DMS53 treated with DMSO at 0.1 percent for 48 hours (cell line): ENCODE results near the gene ARID1B.
A peak's percentile ranks its signal among the peaks of the same experiment; 100 is the strongest.
"Not testable (repeated sequence)": the region's sequence is repeated elsewhere in the genome, so short reads cannot be mapped to it uniquely, and the experiment has no call there.

Source experiments
- DNase-seq: peaks from one replicate; lab custom pipeline; 2025; ENCODE audit not compliant: unreplicated experiment; lab: John Stamatoyannopoulos, UW

The ARID1B gene

DNA sequence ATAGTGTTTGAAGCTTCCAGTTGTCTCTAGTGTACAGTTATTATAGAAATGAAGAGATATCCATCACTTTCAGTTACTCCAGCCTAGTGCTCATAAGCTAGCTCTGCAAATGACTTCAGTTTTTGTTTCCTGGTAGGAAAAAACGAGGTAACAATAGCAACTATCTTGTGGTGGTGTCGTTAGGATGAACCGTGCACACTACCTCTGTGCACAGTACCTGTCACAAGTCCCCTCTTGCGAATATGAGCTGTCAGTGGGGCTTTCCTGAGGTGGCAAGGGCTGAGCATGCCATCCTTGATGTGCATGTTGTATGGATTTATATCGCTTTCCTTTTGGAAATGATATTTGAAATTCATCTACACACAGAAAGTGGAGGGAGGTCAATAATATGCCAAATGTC lies 151.8 kb downstream of the ARID1B start:
- DNase-seq, result no peak

DNA sequence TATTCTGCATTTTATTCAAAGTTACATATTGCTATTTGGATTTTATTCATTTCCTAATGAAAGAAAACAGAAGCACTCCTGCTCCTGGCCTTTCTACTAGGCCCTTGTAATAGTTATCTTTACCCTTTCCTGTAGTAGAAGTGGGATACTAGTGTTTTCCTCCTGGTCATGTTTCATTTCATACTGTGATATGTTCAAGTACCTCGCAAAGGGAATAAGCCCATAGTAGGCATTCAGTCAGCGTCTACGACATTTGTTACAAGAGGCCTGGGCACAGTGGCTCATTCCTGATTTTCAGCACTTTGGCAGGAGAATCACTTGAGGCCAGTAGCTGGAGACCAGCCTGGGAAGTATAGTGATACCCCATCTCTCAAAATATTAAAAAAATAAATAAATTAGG lies 154.1 kb downstream of the ARID1B start:
- no peak for DNase-seq

DNA sequence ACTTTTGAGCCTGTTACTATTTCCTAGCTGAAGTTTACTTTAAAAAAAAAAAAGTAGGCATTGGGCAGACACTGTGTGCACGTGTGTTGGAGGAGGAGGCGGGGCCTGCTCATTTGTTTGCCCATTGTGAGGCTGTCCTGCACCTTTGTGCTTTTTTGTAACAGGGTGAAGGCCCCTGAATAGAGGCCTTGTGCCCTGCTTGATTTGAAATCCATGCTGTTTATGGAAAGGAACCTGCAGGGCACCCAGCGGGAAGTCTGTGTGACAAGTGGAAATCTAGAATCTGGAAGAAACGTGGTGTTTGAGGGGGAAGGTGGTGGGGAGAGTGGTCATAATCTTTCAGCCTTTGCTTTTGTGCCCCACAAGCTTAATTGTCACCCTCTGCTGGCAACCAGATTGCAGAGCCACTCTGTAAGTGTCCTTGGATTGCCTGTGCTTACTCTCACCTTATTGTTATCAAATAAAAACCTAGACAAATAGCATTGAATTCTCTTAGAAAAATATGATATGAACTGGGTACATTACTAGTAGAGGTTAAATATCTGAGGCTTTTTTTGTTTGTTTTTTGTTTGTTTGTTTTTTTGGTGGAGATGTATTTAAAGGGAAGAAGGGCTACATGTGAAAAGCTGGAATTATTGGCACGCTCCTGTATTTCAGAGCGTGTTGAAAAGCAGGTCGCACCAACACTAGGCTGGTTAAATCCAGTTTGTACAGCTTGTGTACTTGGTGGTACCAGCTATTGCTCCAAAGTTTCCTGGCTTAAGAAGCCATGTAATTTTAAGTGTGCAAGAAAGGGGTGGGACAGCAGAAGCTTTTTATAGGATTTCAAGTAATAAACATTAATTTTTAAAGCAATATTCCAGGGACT lies 156.3 kb downstream of the ARID1B start:
- peak; percentile 63 for DNase-seq

DNA sequence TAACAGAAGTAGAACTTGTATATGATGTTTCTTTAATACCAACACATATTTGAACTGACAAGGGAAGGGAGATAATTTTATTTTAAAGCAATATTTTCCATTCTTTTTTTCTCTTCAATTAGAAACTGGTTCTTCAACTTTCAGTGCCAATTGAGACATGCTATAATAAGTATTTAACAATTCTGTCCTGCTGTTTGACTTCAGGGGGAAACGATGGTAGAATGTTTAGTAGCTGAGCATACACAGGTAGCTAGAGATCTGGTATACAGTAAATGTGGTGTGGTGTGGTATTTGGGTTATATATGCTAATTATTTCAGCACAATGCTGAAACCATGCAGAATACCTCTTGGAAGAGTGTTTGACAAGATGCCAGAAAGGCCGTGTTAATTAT lies 156.9 kb downstream of the ARID1B start:
- DNase-seq, result peak; percentile 18

DNA sequence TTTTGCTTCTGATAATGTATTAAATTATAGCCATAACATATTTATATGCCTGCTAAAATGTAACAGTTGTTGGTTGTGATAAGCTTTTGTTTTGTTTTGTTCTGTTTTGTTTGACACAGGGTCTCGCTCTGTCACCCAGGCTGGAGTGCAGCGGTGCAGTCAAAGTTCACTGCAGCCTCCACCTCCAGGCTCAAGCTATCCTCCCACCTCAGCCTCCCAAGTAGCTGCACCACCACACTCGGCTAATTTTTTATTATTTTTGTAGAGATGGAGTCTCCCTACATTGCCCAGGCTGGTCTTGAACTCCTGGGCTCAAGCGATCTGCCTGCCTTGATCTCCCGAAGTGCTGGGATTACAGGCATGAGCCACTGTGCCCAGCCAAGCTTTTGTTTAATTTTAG lies 157.8 kb downstream of the ARID1B start:
- DNase-seq, result no peak

DNA sequence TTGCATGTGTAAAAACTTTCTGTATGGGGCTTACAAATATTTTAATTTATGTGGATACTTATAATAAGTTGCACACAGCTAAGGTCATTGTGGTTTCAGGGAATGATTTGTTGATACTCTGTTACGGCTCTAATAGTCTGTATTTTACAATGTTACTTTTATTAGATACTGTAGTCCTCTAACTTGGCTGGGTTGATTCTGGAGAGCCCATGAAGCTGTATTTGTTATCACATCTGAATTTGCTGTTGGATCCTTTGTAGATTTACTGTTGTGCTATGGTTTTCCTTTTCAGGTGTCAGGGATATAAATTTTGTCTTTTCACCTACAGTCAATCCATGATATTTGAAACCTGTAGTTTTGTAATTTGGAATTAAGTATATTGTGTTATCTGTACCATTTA lies 161.0 kb downstream of the ARID1B start:
- no peak for DNase-seq

DNA sequence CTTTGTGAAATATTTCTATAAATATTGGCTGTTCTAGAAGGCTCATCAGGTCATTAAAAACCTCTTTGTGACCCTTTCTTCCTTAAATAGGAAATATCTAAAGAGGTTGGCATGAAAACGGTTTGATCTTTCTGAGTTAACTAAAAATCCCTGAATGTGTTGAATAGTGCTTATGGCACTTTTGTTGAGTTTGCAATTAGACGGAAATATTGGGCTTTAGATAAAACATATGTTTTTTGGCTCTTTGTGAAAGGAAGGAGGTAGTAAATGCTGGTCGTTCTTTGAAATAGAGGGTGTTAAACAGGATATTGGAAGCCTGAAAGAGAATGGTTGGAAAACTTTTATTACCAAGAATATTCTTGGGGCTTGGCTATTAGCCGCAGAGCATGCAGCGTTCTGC lies 163.0 kb downstream of the ARID1B start:
- no peak for DNase-seq

DNA sequence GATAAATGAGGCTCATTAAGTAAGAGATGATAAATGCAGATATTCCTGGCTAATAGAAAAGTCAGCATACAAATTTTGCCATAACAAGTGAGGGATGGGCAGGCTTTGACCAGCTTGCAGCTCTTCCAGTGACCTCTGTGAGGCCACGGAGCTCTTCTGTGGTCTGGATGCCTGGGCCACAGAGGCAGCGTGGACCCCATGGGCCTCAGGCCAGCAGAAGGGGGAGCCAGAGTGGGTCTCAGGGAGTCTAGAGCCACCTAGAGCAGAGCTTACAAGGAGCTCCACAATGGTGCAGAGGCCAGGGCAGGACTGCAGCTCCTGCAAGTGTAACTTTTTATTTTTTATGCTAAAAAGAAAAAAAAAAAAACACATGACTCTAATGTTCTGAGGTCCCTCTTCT lies 165.1 kb downstream of the ARID1B start:
- DNase-seq, result no peak

DNA sequence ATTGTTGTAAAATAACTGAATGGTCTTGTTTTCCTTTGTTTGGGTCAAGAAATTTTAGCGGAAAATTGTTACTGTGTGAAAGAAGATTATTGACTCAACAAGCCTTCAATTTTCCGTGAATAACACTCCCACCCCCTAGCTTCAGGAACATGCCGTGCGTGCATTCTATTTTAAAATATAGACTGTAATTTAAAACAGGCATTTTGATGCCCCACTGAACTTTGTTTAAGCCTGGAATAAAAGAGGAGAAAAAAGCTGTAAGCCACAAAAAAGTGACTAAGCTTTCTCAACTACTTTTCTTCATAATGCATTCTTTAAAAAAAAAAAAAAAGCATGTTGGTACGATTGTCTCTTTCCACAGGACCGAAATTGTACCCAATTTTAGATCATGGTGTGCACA lies 166.0 kb downstream of the ARID1B start:
- no peak for DNase-seq

DNA sequence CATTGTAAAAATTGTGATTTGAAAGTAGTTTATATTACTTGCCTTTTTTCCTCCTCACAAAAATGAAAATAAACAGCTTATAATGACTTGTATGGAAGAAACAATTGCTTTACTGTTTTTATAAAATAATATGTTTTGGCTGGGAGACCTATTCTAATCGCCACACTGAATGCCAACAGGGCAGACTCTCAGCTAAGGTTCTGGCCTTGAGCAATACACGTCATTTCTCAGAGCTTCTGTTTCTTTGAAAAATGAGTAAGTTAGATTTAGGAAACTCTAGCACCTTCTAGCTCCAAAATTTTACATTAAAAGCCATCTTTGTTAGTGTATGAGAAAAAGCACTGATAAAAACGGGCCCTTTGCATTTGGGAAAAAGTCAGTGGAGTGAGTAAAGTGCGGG lies 166.6 kb downstream of the ARID1B start:
- no peak for DNase-seq

DNA sequence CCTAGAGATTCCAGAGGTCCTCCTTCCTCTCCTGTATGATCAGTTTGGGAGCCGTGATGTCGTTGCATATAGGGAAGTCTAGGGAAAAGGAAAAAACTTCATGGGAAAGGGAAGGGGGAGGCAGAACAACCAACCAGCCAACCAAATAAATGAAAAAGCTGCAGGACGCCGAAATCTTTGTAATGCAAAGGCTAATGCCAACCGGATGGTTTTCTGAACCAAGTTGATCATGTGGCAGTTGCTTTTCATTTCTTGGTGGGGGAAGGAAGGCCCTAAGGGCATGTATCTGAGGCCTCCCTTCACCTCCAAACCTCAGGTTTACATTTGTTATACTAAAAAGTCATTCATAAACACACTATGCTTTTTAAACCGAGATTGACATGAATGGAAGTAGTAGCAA lies 167.2 kb downstream of the ARID1B start:
- DNase-seq, result no peak

DNA sequence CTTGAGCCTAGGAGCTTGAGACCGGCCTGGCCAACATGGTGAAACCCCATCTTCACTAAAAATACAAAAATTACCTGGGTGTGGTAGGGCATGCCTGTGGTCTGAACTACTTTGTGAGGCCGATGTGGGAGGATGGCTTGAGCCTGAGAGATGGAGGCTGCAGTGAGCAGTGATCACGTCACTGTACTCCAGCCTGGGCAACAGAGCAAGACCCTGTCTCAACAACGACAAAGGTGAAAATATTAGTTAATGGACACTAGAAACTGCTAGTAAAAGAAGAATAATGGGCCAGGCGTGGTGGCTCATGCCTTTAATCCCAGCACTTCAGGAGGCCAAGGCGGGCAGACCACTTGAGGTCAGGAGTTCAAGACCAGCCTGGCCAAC lies 168.6 kb downstream of the ARID1B start:
- not testable (repeated sequence) for DNase-seq

DNA sequence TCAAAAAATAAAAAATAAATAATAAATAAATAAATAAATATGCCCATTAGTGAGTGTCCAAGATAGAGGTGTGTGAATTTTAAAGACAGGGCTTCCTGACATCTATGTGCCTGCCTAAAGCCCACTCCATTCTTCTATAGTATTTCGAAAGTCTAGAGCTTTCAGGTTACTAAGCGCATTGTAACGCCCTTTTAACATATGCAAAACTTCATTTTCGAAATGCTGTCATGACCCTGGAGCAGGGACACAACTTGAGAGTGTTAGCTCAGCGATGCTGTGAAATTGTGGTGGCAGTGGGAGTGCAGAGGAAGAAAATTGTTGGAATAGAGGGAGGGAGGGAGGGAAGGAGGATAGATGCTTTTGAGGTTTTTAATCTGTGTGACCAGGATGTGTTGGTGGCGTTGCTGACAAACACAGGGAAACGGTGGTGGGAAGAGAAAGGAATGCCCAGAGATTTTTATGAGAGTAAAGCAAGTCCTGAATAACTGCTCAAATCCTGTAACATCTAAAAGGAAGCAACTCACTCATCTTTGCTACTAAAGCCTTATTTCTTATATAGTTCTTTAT lies 169.3 kb downstream of the ARID1B start:
- DNase-seq, result no peak

DNA sequence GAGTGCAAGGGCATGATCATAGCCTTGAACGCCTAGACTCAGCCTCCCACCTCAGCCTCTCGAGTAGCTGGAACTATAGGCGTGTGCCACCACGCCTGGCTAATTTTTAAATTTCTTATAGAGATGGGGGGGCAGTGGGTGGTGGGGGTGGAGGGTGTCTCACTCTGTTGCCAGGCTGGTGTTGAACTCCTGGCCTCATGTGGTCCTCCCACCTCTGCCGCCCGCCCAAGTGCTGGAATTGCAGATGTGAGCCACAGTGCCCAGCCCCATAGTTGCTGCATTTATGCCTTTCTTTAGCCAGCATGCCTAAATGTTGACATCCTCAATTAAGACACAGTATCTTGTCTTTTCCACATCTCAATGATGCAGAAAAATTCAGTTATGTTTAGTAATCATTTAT lies 171.1 kb downstream of the ARID1B start:
- no peak for DNase-seq

DNA sequence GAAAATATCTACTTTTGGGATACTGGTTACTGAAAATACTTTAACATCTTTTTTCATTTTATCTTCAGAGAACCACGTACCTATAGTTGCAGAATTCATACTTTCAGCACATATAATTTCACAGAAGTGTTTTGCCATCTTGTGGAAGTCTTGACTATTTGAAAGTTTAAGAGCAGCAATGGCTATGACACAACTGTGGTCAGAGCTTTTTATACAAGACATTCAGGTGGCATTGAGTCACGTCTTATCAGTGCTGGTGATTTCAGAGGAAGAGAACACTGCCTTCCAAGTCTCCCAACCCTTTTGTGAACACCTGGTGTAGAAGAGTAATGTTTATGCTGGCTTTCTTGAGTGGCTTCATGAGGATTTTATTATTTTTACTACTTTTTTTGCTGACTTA lies 171.6 kb downstream of the ARID1B start:
- no peak for DNase-seq

DNA sequence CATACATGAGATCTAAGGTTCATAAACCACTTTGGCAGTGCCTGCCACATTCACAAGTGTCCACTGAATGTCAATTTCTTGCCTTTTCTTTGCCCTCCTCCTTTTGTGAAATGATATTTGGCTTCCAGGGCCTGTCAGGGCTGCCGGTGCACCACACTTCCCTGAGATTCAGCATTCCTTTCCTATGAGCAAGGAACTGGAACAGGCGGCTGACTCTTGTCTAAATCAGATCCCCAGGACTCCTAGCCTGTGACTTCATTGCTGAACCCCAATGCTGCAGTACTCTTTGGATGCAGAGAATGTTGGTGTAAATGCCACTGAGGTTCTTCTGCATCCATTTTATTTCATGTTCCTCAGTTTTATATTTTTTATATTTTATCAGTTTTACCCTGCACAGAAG lies 172.2 kb downstream of the ARID1B start:
- DNase-seq, result no peak

DNA sequence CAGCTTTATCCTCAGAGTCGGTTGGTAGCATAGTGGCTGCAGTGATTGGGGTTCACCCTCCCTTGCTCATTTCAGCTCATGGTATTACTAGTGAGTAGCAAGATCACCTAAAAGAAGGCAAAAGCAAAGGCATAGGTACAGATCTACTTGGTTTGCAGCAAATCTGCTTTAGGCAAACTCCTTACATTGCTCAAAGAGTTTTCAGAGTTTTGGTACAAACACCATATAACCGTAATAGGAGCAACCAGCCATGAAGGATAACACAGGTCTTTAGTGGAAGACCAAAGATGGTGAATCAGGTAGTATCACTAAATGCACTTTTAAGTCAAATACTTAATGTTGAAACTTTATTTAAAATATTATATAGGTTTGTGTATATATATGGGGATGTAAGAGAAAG lies 172.9 kb downstream of the ARID1B start:
- no peak for DNase-seq

DNA sequence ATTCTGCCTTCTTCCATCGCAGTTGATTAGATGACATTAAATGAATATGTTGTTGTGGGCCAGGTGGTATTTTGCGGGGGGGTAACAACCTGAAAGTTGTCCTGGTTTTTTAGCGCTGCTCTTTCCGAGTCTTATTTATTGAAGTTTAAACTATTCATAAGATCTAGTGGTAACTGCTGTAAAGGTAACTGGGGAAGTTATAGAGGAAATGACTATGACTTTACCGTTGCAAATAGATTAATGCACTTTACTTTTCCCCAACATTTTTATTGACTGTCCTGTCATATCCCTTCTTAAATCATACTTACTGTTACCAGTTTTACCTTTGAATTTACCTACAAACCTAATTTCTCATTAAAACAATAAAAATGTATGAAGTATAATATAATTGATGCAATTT lies 173.4 kb downstream of the ARID1B start:
- no peak for DNase-seq

DNA sequence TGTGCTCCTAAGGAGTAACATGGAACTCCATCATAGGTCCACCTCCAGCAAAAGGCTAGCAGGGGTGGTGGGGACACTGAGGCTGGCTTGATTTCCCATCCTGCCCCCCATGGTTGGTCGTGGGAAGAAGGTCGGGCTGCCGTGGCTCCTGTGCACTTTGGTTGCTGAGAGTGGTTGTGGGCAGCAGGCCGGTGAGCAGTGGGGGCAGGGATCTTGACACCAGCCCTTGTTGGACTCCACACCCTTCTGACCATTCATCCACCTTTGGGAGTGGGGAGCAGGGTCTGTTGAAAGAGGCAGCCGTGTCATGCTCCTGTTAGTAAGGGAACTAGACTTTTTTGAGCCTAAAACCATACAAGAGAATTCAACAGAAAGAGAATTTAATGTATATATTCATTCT lies 175.2 kb downstream of the ARID1B start:
- DNase-seq, result no peak

DNA sequence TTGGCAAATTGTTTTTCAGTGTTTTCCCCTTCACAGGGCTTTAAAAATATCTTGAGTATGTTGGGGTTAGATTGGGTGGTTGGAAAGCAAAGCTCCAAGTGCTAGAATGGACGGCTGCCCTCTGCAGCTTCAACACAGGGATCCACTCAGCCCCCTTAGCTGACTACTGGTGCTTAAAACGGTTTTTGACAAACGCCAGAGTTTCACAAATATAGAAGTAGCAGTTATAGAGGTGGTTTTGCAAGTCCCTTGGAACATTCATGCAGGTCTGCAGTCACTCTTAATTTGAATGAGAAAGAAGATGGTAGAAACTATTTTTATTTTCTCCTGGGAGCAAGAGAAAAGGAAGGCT lies 175.9 kb downstream of the ARID1B start:
- no peak for DNase-seq

DNA sequence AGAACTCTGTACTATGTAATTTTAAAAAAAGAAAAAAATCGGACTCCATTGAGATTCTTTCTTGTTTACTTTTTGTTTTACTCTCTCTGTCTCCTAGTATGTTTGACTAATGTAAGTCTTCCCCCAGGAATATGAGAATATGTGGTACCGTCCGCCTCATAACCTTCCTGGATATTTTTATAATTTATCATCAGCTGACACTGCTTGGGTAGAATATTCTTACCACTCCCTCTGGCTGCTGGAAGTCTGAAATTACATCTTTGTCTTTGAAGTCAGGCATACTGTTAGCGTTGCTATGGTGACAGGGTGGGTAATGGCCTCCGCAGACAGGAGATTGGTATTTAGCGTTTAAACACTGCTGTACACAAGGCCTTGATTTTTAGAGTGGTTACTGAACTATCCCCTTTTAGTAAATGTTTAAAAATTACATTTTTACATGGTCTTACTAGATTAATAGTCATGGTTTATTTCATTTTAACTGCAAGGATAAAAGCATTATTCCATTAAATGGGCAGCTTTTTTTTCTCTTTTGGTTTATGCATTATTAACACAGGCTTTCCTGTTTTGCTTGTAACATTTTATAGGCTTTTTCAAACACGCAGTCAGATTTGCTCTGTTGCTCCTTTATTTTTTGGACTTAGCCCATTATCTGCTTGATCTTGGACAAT lies 176.4 kb downstream of the ARID1B start:
- DNase-seq, result no peak

DNA sequence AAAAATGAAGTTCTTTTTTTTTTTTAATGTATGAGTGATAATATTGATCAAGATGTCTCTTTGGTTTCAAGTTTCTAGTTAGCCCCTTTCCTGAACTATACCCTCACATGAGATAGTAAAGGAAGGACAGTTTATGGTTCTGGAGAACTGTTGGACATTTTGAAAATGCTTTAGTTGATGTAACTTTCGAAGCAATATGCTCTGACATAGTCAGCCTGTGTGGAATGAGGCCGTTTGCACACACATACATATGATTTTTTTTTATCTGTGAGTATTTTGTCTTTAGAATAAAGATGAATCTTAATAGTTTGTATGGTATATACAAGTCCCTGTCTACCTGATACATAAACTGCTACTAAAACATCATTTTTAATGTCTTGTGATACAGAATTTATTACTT lies 177.0 kb downstream of the ARID1B start:
- no peak for DNase-seq

DNA sequence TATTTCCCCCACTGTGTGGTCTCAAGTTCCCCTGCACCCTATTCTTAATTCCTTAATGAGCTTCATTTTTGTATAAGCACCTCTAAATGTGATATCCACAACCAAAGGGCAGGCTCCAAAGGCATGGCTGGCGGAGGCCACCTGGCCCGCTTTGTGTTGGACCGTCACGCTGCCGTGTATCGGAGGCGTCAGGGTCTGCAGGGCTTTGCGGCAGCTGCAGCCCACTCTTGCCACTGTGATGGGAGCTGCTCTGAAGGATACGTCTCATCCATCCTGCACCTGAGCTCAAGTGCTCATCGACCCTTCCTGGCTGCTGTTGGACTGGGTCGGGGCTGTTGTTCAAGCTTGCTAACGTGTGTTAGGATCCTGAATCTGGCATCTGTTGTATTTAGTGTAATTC lies 177.6 kb downstream of the ARID1B start:
- no peak for DNase-seq
